Erythroblast (primary cell): ENCODE measurements around the gene ARSA.

Source experiments
- GATA1 ChIP-seq: IDR thresholded peaks from 2 replicates; pipeline ENCODE4 v1.6.1; 2011; ENCODE audit warnings: low read depth, mild to moderate bottlenecking, control low read depth, low read length, moderate library complexity
- POLR2A ChIP-seq: IDR thresholded peaks from 2 replicates; pipeline ENCODE4 v1.6.1; 2011; ENCODE audit warnings: mild to moderate bottlenecking, low read length

- no peak for TF ChIP-seq GATA1
- no peak for TF ChIP-seq POLR2A
Observed at GRCh38 chr22:50585238-50585637, 42.7 kb downstream of the ARSA start.
